Activated CD4-positive, alpha-beta T cell treated with anti-CD3 and anti-CD28 coated beads for 24 hours (primary cell): ENCODE measurements around the gene INPP5E.

Source experiments
- DNase-seq, 2 donors: peaks; one replicate each; pipeline ENCODE4 v3.0.0-alpha.2; 2020; ENCODE audit warnings: low read depth in 2 of 2

Gene INPP5E

DNA sequence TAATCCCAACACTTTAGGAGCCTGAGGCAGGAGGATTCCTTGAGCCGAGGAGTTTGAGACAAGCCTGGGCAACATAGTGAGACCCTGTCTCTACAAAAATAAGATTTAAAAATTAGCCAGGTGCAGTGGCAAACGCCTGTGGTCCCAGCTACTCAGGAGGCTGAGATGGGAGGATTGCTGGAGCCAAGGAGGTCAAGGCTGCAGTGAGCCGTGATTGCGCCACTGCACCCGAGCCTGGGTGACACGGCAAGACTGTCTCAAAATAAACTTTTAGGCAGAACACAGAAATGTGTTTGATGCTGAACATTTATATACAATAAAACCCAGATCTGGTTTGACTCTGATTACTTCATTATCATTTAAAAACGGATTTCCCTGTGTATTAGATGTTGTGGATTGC is 34.2 kb downstream of the INPP5E start:
- no peak for DNase-seq

DNA sequence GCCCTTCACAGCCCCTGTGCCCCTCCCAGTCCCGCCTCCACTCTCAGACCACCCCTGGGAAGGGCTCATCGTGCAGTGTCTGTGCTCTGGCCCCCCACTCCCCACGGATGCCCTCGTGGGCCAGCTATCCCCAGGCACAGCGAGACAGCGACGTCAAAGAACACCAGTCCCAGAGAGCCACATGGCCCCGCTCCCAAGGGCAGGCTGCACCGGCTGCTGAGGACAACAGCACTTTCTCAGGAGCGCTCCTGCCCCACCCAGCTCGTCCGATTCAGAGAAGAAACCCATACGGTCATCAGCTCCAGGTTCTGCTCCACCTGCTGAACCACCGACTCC is 34.9 kb downstream of the INPP5E start:
- no peak for DNase-seq

DNA sequence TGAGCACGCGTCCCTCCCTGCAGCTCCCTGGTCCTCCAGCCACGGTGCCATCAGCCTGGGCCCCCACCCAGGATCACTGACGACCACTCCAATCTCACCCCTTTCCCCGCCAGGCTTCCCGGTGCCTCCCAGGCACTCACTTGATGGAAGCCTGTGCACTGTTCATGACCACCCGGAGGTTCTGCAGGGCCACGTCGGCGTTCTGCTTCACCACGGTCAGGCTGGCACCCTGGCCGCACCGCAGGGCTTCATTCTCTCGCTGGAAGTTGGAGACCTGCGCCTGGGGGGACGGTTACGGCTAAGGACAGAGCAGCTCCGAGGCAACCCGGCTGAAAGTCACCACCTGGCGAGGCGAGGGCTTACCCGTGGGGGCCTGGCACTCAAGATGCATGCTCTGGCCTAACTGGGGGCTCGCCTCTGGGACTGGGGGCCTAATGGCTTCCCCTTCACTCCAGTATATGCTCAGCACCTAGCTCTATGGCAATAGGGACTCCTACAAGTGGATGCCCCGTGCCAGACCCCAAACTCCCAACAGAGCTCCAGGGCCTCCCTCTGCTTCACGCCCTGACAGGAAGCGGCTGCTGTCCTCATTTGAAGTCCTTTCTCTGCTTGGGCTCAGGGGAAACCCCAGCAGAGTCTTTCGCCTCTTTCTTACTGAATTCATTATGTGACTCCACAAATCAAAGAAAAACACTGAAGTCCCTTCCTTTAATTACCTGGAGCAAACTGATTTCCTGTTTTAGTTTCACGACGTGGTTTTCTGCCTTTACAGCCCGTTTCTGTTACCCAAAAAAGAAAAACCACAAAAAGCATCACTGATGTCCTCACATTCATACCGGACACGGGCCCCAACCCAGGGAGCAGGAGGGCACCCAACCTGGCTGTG is 35.5 kb downstream of the INPP5E start:
- DNase-seq, result no peak

DNA sequence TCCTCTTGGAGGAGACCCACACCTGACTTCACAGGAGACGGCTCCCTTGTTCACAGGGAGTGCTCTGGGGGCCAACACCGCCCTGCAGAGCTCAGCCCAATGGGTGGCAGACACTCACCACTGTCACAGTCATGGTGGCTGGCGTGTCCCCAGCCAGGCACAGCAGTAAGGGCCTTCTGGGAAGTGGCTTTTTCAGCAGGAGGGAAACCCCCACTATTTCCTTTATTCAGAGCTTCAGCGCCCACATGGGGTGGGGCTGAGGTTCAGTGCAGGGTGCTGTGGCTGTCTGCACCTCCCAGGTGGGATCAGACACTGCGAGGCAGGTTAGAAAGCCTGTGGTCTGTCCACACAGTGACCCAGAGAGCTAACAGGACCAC is 36.1 kb downstream of the INPP5E start:
- DNase-seq, result peak; percentile 55 to 57

DNA sequence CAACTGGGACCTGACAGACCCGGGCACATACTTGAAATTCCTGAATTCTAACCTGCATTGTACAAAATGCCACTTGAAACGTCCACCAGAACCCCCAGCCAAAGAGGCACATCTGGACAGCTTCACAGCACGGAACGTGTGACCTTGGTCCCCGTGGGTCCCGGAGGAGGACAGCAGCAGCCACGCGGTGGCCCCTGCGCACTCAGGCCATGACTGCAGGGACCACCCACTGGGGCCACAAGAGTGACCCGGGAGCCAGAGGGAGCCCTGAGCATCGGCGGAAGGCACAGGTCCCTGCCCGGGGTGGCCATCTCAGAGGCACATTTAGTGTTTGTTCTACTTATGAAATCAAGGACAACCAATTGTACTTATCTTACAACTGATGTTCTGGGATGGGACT is 37.6 kb downstream of the INPP5E start:
- no peak for DNase-seq

DNA sequence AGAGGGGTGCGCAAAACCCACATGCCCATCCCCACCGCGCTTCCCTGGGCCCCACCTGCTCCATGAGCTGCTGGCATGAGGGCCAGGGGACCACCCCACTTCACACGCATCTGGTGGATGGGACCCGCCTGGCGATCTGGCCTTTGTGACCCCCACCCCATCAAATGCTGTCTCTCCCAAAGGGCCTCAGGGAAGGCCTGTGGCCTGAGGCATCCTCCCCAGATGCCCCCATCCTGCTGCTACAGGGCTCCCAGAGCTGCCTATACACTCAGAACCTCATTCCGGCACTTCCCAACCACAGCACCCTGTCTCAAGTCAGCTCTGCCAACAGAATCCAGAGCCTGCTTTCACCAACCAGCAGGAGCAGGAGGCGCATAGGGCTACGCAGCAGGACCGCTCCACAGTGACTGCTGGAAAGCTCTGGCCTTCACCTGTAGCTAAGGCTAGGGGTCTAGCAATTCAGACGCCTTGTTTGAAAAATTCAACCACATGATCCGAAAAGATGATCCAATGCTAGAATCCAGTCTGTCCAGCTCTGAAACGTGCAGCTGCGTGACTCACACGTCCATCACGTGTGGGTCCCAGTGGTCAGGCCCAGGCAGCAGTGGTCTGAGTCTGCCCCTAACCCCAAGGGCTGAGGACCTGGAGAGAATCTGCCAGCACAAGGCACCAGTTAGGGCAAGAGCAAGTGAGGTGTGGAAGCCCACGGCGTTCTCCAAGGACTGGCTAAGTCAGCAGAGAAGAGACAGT is 38.3 kb downstream of the INPP5E start:
- DNase-seq, result no peak

DNA sequence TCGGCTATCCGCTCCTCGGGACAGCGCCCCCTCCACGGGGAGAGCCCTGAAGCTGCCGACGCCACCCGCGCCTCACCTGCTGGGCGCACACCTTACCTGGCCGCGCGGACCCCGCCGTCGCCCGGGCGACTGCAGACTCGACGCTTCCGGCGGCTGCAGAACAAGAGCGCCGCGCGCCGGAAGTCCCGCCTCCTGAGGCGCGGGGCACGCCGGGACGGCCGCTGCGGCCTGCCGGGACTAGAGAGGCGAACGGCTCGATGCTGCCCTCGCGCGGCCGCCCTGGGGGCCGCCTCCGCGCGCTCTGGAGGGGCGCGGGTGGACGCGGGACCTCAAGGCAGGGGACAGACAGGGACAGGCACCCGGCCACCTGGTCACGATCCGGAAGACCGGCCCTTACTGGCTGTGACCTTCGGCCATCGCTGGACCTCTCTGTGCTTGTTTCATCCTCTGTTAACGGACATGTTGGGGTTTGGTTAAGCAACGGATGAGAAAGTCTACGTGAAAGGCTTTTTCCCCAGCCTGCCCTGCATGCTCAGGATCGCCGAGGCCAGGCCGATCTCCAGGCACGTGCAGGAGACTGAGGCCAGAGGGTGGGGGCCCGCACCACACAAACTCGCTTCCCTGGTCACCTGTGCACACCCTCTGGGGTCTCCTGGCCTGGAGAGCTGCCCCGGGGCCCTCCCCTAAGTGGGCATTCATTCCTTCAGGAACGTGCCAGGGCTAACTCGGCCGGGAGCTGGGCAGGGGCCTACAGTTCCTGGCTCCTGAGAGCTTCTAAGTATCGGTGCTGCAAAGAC is 39.4 kb downstream of the INPP5E start, which contains the start of gene SNAPC4:
TSS of gene SNAPC4 (minus strand) at position 133 of the 797 bp plus-strand sequence. CDS start 1,742 bp downstream, outside the sequence.
- DNase-seq, result peak; percentile 81 to 82

DNA sequence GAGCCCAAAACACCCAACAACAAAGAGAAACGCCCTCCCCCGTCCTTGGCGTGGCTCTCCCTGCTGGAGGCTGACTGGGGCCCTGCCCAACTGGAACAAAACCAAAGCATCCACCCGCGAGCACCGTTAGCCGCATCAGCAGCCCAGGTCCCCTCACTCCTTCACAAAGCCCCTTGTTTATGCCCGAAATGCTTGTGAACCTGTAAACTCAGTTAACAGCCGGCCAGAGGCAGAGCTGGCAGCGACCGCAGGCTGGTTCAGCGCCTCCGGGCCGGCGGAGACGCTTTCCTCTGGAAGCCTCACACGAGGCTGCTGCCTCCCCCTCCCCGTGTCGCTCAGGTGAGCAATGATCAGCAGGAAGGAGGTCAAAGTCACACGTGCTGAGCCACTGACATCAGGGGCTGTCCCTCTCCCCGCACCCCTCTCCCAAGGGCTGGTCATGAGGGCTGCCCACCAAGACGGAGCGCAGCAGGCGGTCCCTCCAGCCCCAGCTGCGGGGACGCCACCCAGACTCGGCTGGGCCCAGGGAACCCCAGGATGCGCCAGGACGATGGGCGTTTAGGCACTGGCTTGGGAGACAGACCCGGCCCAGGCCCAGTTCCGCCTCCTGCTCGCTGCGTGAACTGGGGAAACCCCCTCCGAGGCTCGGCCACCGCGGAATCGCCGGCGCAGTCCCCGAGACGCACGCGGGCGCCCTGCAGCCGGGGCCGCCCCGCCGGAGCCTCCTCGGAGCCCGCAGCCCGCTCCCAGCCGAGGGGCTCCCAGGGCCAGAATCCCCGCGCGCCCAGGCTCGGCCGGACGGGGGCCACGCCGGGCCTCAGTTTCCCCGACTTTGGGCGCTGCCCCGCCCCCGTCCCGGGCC is 40.2 kb downstream of the INPP5E start:
- no peak for DNase-seq

DNA sequence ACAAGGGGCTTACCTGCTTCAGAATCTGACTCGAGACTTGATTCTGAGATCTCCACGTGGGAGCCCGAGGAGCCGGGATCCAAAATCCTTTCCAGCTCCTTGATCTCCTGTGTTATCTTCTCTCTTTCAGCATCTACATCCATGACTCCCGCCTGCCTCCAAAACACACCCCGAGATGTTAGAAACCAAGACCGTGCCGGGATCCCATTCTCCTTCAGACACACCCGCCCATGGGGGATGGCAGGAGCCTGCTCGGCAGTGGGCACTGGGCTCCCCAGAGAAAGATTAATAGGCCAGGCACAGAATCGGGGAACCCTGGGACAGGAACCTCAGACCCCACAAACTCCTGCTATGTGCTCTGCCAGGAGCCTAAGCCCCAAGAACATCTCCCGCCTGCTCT is 41.4 kb downstream of the INPP5E start:
- DNase-seq, result no peak

DNA sequence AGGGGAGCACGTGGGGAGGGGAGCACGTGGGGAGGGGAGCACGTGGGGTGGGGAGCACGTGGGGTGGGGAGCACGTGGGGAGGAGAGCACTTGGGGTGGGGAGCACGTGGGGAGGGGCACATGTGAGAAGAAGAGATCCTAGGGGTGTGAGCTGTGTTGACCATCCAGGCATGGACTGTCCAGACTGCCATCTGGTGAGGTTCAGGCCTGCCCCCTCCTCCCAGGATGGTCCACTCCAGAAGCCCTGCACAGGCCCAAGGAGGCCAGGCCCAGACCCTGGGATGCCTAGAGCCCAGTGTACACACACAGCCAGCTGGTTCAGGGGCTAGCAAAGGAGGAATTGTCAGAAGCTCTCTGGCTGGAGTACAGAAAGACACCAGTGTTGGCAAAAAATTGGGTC is 42.0 kb downstream of the INPP5E start:
- DNase-seq, result no peak

DNA sequence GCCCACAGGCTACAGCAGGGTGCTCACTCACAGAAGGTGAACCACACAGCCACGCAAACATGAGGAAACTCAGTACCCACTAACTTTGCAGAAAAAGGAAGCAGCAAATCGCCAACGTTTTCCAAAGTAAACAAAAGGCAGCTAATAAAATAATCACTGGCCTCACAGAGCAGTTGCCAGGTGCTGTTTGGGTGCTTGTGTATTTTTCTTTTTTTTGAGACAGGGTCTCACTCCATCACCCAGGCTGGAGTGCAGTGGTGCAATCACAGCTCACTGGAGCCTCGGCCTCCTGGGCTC is 43.5 kb downstream of the INPP5E start:
- no peak for DNase-seq

DNA sequence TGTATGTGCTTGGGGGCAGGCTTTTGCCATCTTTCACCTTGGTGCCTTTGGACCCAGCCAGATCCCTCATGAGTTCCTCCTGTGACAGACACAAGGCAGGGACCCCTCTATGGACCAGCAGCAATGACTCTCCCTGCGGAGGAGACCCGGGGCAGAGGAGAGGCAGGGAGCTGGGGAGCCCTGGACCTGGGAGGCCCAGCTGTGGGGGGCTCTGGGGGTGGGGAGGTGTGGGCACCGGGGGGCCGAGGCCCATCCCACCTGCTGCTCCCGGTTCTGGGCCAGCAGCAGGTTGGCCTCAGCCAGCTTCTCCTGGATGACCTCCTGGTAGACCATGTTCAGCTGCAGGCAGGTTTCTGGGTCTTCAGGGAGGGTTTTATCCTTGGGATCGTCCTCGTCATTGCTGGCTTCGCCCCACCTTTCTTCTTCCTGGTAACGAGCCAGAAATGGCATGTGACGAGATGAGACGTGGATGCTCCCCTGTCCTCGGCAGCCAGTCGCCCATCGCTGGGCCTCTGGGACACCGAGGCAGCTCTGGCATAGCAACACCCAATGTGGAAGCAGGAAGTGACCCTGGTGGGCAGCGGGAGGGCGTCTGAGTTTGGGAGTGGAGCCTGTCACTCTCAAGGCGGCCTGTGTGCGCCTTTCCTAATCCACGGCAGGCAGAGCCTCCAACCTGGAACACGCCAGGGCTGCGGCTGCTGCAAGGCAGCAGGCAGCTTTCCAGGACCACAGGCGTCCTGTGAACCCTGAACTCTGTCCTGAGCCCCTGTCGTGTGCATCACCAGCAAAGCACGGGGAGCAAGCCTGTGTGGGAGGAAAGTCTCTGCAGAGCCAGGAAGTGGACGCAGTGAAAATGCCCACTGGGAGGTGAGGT is 44.1 kb downstream of the INPP5E start:
- DNase-seq, result no peak

DNA sequence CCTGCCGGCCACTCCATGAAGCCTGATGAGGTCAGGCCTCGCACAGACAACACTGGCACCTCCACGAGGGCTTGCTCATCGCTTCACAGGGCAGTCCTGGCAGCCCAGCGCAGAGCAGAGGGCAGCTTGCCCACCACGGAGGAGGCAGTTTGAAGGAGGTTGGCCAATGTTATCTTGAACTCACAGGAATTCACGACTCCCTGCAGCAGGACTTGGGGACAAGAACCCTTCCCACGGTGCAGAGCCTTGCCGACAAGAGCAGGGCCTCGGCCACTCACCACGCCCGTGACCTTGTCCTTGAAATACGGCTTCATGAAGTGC is 44.7 kb downstream of the INPP5E start:
- no peak for DNase-seq

DNA sequence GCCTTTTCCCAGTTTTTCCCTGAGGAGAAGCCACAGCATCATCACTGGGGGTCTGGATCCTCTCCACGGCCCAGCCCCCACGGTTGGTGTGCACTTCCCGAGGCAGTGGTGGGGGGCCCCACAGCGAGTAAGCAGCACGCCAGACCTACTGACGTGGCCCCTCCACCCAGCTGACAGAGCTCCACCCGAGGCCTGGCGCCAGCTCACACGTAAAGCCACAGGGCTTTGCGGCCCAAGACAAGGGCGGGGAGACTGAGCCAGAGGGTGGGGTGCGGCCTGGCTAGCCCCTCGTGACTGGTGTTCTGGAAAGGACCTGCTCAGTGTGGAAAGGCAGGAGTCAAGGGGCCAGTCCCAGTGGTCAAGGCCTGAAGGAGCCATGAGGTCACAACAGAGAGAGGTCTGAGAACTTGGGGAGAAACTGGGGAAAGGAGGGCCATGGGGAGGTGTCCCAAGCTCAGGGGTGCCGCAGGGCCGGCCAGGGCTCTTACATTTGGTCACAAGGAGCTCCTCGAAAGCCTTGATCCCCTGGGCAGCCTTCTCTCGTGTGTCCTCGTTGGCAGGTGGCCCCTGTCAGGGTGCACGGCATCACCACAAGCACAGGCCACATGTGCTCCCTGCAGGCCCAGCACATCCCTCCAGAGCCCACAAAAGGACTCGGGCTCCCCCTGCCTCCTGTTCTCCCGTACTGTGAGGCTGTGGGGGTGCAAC is 45.2 kb downstream of the INPP5E start:
- DNase-seq, result no peak

DNA sequence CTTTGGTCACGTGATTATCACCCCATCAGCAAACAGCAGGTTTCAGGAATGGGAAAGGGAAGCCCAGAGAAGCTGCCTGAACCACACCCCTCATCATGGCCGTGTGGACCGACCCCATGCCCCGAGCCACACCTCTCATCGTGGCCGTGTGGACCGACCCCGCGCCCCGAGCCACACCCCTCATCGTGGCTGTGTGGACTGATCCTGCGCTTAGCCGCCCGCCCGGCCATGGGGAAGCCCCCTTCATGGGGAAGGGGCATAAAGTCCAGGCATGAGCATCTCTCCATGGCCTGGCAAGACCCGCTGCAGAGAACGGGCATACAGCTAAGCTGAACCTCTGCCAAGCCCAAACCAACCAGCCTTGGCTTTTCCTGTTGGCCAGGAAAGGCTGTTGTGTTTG is 46.1 kb downstream of the INPP5E start:
- DNase-seq, result no peak

DNA sequence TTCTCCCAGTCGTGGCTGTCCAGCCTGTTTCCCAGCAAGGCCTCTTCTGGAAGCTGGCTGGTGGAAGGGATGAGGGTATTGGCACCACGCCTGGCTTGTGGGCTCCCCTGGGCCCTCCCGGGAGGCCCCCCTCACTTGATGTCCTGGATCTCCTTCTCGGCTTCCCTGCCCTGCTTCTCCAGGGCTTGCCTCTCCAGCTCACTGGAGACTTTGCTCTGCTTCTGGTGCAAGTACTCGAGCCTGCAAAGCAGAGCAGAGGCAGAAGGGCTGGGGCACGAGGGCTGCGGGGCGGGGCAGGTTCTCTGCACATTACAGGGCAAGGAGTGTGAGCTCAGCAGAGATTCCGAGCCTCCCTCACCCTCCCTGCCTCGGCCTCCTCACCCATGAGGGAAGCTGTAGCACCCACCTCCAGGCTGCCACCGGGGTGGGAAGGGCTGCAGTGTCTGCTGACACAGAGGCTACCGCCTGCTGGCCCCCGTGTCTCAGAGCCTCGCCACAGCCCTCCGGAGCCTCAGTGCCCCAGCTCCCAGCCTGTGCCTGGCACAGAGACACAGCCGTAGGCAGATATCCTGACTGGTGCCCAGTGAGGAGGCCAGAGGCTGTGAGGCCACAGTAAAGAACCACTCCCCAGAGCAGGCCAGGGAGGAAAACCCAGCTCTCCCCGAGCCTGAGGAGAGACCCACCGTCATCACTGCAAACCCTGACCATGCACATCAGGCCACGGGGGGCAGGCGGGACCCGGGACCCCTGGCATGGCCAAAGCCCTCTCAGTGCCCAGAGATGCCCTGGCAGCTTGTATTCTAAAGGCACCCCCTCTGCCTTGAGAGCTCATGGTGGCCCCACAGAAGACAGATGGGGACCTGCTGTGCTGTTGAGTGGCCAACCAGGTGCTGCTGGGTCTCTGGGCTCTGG is 46.9 kb downstream of the INPP5E start:
- DNase-seq, result no peak

DNA sequence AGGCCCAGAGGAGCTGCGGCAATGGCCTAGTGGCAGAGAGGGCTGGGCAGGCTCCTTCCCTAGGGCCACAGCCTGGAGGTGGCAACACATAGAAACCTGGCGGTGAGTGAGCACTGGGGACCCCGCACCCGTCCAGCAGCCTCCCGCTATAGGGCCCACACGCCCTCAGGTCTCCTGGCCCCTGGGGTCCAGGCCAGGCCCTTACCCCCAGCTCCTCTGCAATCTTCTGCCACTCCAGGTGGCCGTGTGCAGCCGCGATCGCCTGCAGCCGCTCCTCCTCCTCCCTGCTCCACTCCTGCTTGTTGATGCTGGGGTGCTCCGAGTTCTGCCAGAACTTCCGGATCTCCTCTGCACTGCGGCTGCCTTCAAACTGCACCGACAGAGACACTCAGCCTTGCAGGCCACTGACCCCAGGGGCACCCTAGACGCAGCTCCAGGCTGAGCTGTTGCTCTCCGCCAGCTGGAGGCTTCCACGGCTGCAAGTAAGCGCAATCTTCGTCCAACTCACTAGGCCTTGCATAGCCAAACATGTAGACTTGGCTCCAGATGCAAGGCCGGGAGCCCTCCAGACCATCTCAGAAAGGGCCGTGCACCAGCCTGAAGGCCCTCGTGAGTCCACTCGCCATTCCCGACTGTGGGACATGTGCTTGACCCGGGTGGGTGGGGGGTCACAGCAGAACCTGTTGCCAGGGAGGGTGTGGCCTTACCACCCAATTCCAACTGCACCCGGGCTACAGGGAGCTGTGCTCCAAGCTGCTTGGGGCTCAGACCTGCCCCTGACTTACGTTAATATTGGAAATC is 47.7 kb downstream of the INPP5E start:
- no peak for DNase-seq

DNA sequence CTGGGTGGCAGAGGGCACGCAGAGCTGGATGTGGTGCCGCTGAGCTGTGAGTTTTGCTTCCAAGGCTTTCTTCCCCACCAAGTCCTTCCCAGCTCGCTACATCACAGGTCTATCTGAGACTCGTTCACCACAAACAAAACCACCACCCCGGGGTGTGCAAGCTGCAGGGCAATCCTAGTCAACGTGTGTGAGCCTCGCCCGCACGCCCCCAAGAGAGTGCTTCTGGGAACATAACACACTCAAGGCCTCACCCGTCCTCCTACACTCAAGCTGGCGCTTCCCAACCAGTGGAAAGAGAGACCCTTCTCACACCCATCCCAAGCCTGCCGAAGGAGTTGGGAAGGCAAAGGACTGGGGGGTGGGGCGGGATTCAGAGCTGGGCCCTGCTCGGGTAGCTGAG is 50.2 kb downstream of the INPP5E start:
- no peak for DNase-seq
